HCT116 (cell line): ENCODE results near the gene TNIK. TPM values are rescaled to one million over a fixed set of nuclear protein-coding genes. Genes with fewer than 3 reads are reported as not detected.

Source experiments
- ATAC-seq: fragments of 200-7000 bp; cut with Tn5 transposase; 2 replicates; pipeline ENCODE4 v1.9.1; 2020; ENCODE audit warnings: mild to moderate bottlenecking, moderate library complexity
- BruUV-seq: library from RNA; stranded (reverse); fragments of 400-500 nt; replicated peaks from 2 replicates; lab custom pipeline; 2021; lab: Mats Ljungman, UMichigan
- CTCF ChIA-PET: fragments of 300-600 bp; sonication (Branson Sonifier 250); formaldehyde crosslinking; loops from one replicate; lab custom pipeline; 2021; ENCODE audit warnings: antibody characterized with exemption; lab: Charles Lee
- POLR2A ChIA-PET: fragments of 300-600, 350-600 bp; sonication (Branson Sonifier 250); formaldehyde crosslinking; loops from one replicate; lab custom pipeline; 2021; ENCODE audit warnings: antibody characterized with exemption; lab: Charles Lee
- RAD21 ChIA-PET, 2 experiments: fragments of 300-600 bp; sonication (Branson Sonifier 250); formaldehyde crosslinking; loops; one replicate each; lab custom pipeline; 2023; ENCODE audit warnings: low total read pairs in 2 of 2; ENCODE audit not compliant: uncharacterized antibody in 2 of 2, unreplicated experiment in 2 of 2, low non-redundant PET in 1 of 2; lab: Charles Lee
- DNase-seq: peaks from one replicate; pipeline ENCODE4 v3.0.0-alpha.2; 2010; ENCODE audit warnings: low read depth, low spot score
- H2AFZ ChIP-seq: fragments of 200-600 bp; shearing (Covaris generic), sonication (generic); 2 replicates; pipeline ENCODE4 v1.6.1; 2017; ENCODE audit warnings: low read depth, mixed run types, mixed read lengths, antibody characterized with exemption, low read length; ENCODE audit not compliant: poor library complexity, severe bottlenecking
- H3K27ac ChIP-seq: 2 replicates; pipeline ENCODE4 v1.5.1; 2012; ENCODE audit warnings: low read depth, low read length
- H3K27me3 ChIP-seq: fragments of 200-600 bp; sonication (generic); 2 replicates; pipeline ENCODE4 v1.6.1; 2016; ENCODE audit warnings: mixed run types, low read length, mixed read lengths; ENCODE audit not compliant: insufficient read depth
- H3K36me3 ChIP-seq, 2 experiments: fragments of 200-500 bp in 1 of 2; fragments of 200-600 bp in 1 of 2; sonication (Bioruptor generic) in 1 of 2; sonication (generic) in 1 of 2; 2 replicates each; pipeline versions ENCODE4 v1.5.1 to v1.6.1; 2014 to 2016; ENCODE audit warnings: low read length in 2 of 2, inconsistent platforms in 1 of 2, mixed read lengths in 1 of 2, mixed run types in 1 of 2; ENCODE audit not compliant: insufficient read depth in 2 of 2, control insufficient read depth in 1 of 2
- H3K4me1 ChIP-seq, 2 experiments: fragments of 200-600 bp in 1 of 2; sonication (generic) in 1 of 2; 2 replicates each; pipeline versions ENCODE4 v1.5.1 to v1.6.1; 2012 to 2017; ENCODE audit warnings: low read length in 2 of 2, inconsistent platforms in 1 of 2, mild to moderate bottlenecking in 1 of 2, mixed read lengths in 1 of 2, mixed run types in 1 of 2, moderate library complexity in 1 of 2; ENCODE audit not compliant: insufficient read depth in 2 of 2, control insufficient read depth in 1 of 2
- H3K4me2 ChIP-seq: fragments of 200-600 bp; sonication (generic); 2 replicates; pipeline ENCODE4 v1.6.1; 2017; ENCODE audit warnings: mixed run types, low read length, mixed read lengths
- H3K4me3 ChIP-seq, 2 experiments: fragments of 200-600 bp in 1 of 2; sonication (generic) in 1 of 2; replicated peaks in 1 of 2; 2 replicates each; pipeline ENCODE4 v1.5.1; 2011 to 2016; ENCODE audit warnings: low read length in 2 of 2, control low read depth in 1 of 2, low read depth in 1 of 2, mild to moderate bottlenecking in 1 of 2, mixed read lengths in 1 of 2, mixed run types in 1 of 2
- H3K79me2 ChIP-seq: fragments of 200-600 bp; sonication (generic); 2 replicates; pipeline ENCODE4 v1.6.1; 2017; ENCODE audit warnings: mild to moderate bottlenecking, mixed run types, low read length, moderate library complexity, mixed read lengths; ENCODE audit not compliant: insufficient read depth
- H3K9ac ChIP-seq: fragments of 200-600 bp; sonication (generic); 2 replicates; pipeline ENCODE4 v1.6.1; 2016; ENCODE audit warnings: low read length, mixed read lengths
- H3K9me2 ChIP-seq: fragments of 200-600 bp; sonication (generic), shearing (Covaris generic); 2 replicates; pipeline ENCODE4 v1.6.1; 2017; ENCODE audit warnings: mixed run types, mild to moderate bottlenecking, moderate library complexity; ENCODE audit not compliant: insufficient read depth
- H3K9me3 ChIP-seq, 2 experiments: fragments of 200-500 bp in 1 of 2; fragments of 200-600 bp in 1 of 2; sonication (Bioruptor generic) in 1 of 2; sonication (generic) in 1 of 2; 2 replicates each; pipeline ENCODE4 v1.6.1; 2014 to 2017; ENCODE audit warnings: low read length in 2 of 2, mixed read lengths in 2 of 2, inconsistent platforms in 1 of 2, low read depth in 1 of 2, mild to moderate bottlenecking in 1 of 2, mixed run types in 1 of 2, moderate library complexity in 1 of 2; ENCODE audit not compliant: control insufficient read depth in 1 of 2, insufficient read depth in 1 of 2
- H4K20me1 ChIP-seq: fragments of 200-600 bp; sonication (generic), shearing (Covaris generic); 2 replicates; pipeline ENCODE4 v1.6.1; 2017; ENCODE audit warnings: mixed run types, mild to moderate bottlenecking, moderate library complexity; ENCODE audit not compliant: insufficient read depth
- ELF1 ChIP-seq: IDR thresholded peaks from 2 replicates; pipeline ENCODE4 v1.6.1; 2012; ENCODE audit warnings: low read depth, borderline replicate concordance
- EZH2 ChIP-seq: fragments of 200-600 bp; sonication (generic); IDR thresholded peaks from 2 replicates; pipeline ENCODE4 v1.6.1; 2017; ENCODE audit warnings: antibody characterized with exemption, mixed run types
- POLR2A ChIP-seq: IDR thresholded peaks from 2 replicates; pipeline ENCODE4 v1.7.0; 2011; ENCODE audit warnings: borderline replicate concordance; ENCODE audit not compliant: insufficient read depth, insufficient read length; ENCODE audit errors: extremely low read depth
- RAD21 ChIP-seq: IDR thresholded peaks from 2 replicates; pipeline ENCODE4 v1.6.1; 2012; ENCODE audit warnings: low read depth, mild to moderate bottlenecking
- TCF7L2 ChIP-seq: IDR thresholded peaks from 2 replicates; pipeline ENCODE4 v1.7.0; 2011; ENCODE audit warnings: borderline replicate concordance, inconsistent platforms; ENCODE audit not compliant: insufficient read depth, insufficient read length; ENCODE audit errors: extremely low read depth
- ZFX ChIP-seq: fragments of 450-650 bp; IDR thresholded peaks from 2 replicates; pipeline ENCODE4 v1.6.1; 2017
- intact Hi-C: fragments of 100-400 bp; cut with micrococcal nuclease; formaldehyde crosslinking; loops from 2 replicates; pipeline ENCODE4 v1.10.0; 2022
- total RNA-seq: library from RNA; stranded (reverse); gene quantifications from one replicate; pipeline ENCODE4 v1.2.1, GENCODE V29; 2021; ENCODE audit not compliant: unreplicated experiment
- TF ChIP-seq, protein P1 (sequence below), 3 experiments: fragments of 200-600 bp in 1 of 3; sonication (generic) in 1 of 3; IDR thresholded peaks in 2 of 3; conservative IDR thresholded peaks in 1 of 3; 2 replicates each; pipeline ENCODE4 v1.5.1; 2012 to 2017; ENCODE audit warnings: low read depth in 2 of 3, low read length in 2 of 3, antibody characterized with exemption in 1 of 3, borderline replicate concordance in 1 of 3, control low read depth in 1 of 3, mild to moderate bottlenecking in 1 of 3, mixed read lengths in 1 of 3, mixed run types in 1 of 3, moderate library complexity in 1 of 3; ENCODE audit not compliant: insufficient read depth in 1 of 3
- TF ChIP-seq, protein P2 (sequence below): IDR thresholded peaks from 2 replicates; pipeline ENCODE4 v1.6.1; 2011; ENCODE audit warnings: mild to moderate bottlenecking, low read length, moderate library complexity; ENCODE audit not compliant: insufficient replicate concordance; ENCODE audit errors: extremely low read depth

Gene TNIK
- total RNA-seq, 1 experiment from 2014 or later: 24.1 TPM

DNA sequence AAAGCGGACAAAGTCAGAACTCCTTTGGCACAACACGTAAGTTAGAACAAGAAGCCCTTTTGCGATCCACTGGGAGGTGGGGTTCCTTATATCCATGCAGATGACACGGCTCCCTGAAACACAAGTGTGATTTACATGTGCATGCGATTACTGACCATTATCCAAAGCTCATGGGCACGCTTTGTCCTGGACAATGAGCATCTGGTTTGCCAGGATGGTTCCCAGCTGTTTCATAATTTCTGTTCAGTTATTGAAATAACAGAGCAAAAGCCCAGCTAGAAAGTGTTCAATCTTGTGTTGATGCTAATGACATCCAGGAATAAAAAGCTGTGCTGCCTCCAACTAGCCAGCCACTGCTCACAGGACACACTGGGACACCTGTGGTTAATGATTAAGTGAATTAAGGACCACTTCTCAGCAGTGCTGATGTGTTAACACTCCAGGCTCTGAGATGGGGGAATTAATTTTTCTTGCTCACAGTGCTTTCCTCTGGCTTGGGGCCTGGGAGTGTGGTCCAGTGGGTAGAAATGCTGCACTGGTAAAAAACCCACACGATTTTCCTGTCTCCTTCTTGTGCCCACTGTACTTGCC is 310.6 kb downstream of the TNIK start:
- no peak overlapping the region for H2AFZ ChIP-seq
- H3K9me2 ChIP-seq: no peaks in the 10 kb centered on the region
- no peak overlapping the region for H3K4me3 ChIP-seq
- no TSS peak for BruUV-seq
- no peaks in the 10 kb centered on the region for H3K27me3 ChIP-seq
- peaks cover 0 to 2% of the 10 kb centered on the region in 2 experiments; a peak in 2 of 4 replicates for H3K4me1 ChIP-seq
- no peak overlapping the region for H3K9ac ChIP-seq
- no peaks in the 10 kb centered on the region for H4K20me1 ChIP-seq
- H3K9me3 ChIP-seq: no peaks in the 10 kb centered on the region
- DNase-seq: no peak
- no peak for TF ChIP-seq EZH2
- no peak for TF ChIP-seq ZFX
- TF ChIP-seq TCF7L2: no peak
- no peak for TF ChIP-seq RAD21
- TF ChIP-seq, protein P1, sequence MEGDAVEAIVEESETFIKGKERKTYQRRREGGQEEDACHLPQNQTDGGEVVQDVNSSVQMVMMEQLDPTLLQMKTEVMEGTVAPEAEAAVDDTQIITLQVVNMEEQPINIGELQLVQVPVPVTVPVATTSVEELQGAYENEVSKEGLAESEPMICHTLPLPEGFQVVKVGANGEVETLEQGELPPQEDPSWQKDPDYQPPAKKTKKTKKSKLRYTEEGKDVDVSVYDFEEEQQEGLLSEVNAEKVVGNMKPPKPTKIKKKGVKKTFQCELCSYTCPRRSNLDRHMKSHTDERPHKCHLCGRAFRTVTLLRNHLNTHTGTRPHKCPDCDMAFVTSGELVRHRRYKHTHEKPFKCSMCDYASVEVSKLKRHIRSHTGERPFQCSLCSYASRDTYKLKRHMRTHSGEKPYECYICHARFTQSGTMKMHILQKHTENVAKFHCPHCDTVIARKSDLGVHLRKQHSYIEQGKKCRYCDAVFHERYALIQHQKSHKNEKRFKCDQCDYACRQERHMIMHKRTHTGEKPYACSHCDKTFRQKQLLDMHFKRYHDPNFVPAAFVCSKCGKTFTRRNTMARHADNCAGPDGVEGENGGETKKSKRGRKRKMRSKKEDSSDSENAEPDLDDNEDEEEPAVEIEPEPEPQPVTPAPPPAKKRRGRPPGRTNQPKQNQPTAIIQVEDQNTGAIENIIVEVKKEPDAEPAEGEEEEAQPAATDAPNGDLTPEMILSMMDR (IDR thresholded peaks at IDR 0.05 in 2 of 3, conservative IDR thresholded peaks at IDR 0.05 in 1 of 3; ENCODE audit: borderline replicate concordance in 1 of 3, insufficient read depth in 1 of 3, low read depth in 2 of 3, low read length in 2 of 3): no peak
- TF ChIP-seq, protein P2, sequence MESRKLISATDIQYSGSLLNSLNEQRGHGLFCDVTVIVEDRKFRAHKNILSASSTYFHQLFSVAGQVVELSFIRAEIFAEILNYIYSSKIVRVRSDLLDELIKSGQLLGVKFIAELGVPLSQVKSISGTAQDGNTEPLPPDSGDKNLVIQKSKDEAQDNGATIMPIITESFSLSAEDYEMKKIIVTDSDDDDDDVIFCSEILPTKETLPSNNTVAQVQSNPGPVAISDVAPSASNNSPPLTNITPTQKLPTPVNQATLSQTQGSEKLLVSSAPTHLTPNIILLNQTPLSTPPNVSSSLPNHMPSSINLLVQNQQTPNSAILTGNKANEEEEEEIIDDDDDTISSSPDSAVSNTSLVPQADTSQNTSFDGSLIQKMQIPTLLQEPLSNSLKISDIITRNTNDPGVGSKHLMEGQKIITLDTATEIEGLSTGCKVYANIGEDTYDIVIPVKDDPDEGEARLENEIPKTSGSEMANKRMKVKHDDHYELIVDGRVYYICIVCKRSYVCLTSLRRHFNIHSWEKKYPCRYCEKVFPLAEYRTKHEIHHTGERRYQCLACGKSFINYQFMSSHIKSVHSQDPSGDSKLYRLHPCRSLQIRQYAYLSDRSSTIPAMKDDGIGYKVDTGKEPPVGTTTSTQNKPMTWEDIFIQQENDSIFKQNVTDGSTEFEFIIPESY: no peak
- TF ChIP-seq POLR2A: no peak
- TF ChIP-seq ELF1: no peak
- CTCF ChIA-PET: no interaction called here
- H3K79me2 ChIP-seq: no peaks in the 10 kb centered on the region
- POLR2A ChIA-PET: no interaction called here
- RAD21 ChIA-PET: no interaction called here
- intact Hi-C loops: no loop called here
- H3K4me2 ChIP-seq: no peak overlapping the region
- ATAC-seq: no peak
- H3K27ac ChIP-seq: no peak overlapping the region
- H3K36me3 ChIP-seq: no peaks in the 10 kb centered on the region
